Measurements from ENCODE around the gene CEP76. TPM values are rescaled to one million over a fixed set of nuclear protein-coding genes. Genes with fewer than 3 reads are reported as not detected.
A peak's percentile ranks its signal among the peaks of the same experiment; 100 is the strongest.

CEP76 gene
- total RNA-seq, 1 donor from 2014 or later: 7.2 TPM

- peak; percentile 89 for TF ChIP-seq CTCF (IDR thresholded peaks at IDR 0.05)
- Mint-ChIP-seq H3K9me3 (ENCODE audit: unreplicated experiment) (no peaks in the 10 kb centered on the region), H3K36me3 (ENCODE audit: unreplicated experiment) (peaks cover 4% of the 10 kb centered on the region), H3K27me3 (ENCODE audit: unreplicated experiment) (no peaks in the 10 kb centered on the region), H3K4me3 (ENCODE audit: unreplicated experiment) (no peak overlapping the region), H3K4me1 (ENCODE audit: unreplicated experiment) (peaks cover 28% of the 10 kb centered on the region), H3K27ac (ENCODE audit: unreplicated experiment) (peak overlapping the region; percentile 52)
- DNase-seq (ENCODE audit: extremely low spot score, unreplicated experiment): no peak
Measured at GRCh38 chr18:12659904-12660605, 42.5 kb downstream of the CEP76 start.

GRCh38 chr18:12658426-12659138 lies 43.9 kb downstream of the CEP76 start:
- H3K27ac Mint-ChIP-seq (ENCODE audit: unreplicated experiment): peak overlapping the region; percentile 86
- peaks cover 37% of the 10 kb centered on the region for H3K4me1 Mint-ChIP-seq (ENCODE audit: unreplicated experiment)
- H3K4me3 Mint-ChIP-seq (ENCODE audit: unreplicated experiment): peak overlapping the region; percentile 78
- peak; percentile 86 for DNase-seq (ENCODE audit: extremely low spot score, unreplicated experiment)
- H3K9me3 Mint-ChIP-seq (ENCODE audit: unreplicated experiment): no peaks in the 10 kb centered on the region
- H3K36me3 Mint-ChIP-seq (ENCODE audit: unreplicated experiment): peaks cover 4% of the 10 kb centered on the region
- no peak for TF ChIP-seq CTCF (IDR thresholded peaks at IDR 0.05)
- no peaks in the 10 kb centered on the region for H3K27me3 Mint-ChIP-seq (ENCODE audit: unreplicated experiment)

GRCh38 chr18:12657684-12658425 lies 44.7 kb downstream of the CEP76 start, which contains the start of gene SPIRE1:
TSS of gene SPIRE1 (minus strand) at chr18:12658107. CDS start at chr18:12657866, 241 bp downstream.
- Mint-ChIP-seq H3K27ac (ENCODE audit: unreplicated experiment) (peak within 1 kb of the TSS; percentile 88), H3K36me3 (ENCODE audit: unreplicated experiment) (peaks cover 4% of the 10 kb centered on the region), H3K4me1 (ENCODE audit: unreplicated experiment) (peaks cover 45% of the 10 kb centered on the region), H3K9me3 (ENCODE audit: unreplicated experiment) (no peaks in the 10 kb centered on the region), H3K4me3 (ENCODE audit: unreplicated experiment) (peak within 1 kb of the TSS; percentile 85), H3K27me3 (ENCODE audit: unreplicated experiment) (no peaks in the 10 kb centered on the region)
- TF ChIP-seq CTCF (IDR thresholded peaks at IDR 0.05): no peak
- peak; percentile 89 for DNase-seq (ENCODE audit: extremely low spot score, unreplicated experiment)

GRCh38 chr18:12656938-12657683 lies 45.4 kb downstream of the CEP76 start:
- Mint-ChIP-seq H3K36me3 (ENCODE audit: unreplicated experiment) (peaks cover 3% of the 10 kb centered on the region), H3K27ac (ENCODE audit: unreplicated experiment) (peak overlapping the region; percentile 88), H3K27me3 (ENCODE audit: unreplicated experiment) (no peaks in the 10 kb centered on the region), H3K4me3 (ENCODE audit: unreplicated experiment) (peak overlapping the region; percentile 85), H3K9me3 (ENCODE audit: unreplicated experiment) (no peaks in the 10 kb centered on the region), H3K4me1 (ENCODE audit: unreplicated experiment) (peaks cover 52% of the 10 kb centered on the region)
- TF ChIP-seq CTCF (IDR thresholded peaks at IDR 0.05): no peak
- DNase-seq (ENCODE audit: extremely low spot score, unreplicated experiment): no peak

All from osteocyte (in vitro differentiated cells).